Fibroblast of lung (primary cell): ENCODE data around the gene DGCR8.

Experiments used
- EZH2 ChIP-seq: IDR thresholded peaks from 2 replicates; pipeline ENCODE4 v1.5.1; 2012; ENCODE audit warnings: low read length, control low read depth, mild to moderate bottlenecking; ENCODE audit errors: missing control alignments
- TF ChIP-seq, protein P1 (sequence below), 2 donors: IDR thresholded peaks in 1 of 2; conservative IDR thresholded peaks in 1 of 2; 1 replicate in 1 of 2; 2 replicates in 1 of 2; pipeline ENCODE4 v1.5.1; 2011 to 2012; ENCODE audit warnings: low read length in 2 of 2, control low read depth in 1 of 2, inconsistent platforms in 1 of 2, low read depth in 1 of 2, mild to moderate bottlenecking in 1 of 2

DNA sequence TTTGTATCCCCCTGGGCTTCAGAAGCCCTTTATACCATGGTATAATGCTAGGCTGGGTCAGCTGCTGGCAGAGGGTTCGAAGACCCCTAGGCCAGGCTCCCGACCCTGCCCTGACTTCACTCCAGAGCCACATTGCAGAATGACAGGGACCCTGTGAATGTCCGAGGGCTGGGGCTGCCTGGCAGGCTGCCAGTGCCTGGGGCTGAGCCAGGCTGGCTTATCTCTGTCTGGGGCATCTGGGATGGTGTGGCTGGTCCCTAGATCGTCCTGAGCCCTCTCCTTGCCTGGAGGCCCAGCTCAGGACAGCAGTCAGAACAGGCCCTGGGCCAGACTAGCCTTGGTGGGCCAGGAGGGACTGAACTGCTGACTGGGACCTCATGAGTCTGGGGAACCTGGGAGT lies 55.2 kb downstream of the DGCR8 start:
- TF ChIP-seq, protein P1, sequence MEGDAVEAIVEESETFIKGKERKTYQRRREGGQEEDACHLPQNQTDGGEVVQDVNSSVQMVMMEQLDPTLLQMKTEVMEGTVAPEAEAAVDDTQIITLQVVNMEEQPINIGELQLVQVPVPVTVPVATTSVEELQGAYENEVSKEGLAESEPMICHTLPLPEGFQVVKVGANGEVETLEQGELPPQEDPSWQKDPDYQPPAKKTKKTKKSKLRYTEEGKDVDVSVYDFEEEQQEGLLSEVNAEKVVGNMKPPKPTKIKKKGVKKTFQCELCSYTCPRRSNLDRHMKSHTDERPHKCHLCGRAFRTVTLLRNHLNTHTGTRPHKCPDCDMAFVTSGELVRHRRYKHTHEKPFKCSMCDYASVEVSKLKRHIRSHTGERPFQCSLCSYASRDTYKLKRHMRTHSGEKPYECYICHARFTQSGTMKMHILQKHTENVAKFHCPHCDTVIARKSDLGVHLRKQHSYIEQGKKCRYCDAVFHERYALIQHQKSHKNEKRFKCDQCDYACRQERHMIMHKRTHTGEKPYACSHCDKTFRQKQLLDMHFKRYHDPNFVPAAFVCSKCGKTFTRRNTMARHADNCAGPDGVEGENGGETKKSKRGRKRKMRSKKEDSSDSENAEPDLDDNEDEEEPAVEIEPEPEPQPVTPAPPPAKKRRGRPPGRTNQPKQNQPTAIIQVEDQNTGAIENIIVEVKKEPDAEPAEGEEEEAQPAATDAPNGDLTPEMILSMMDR (conservative IDR thresholded peaks at IDR 0.05 in 1 of 2, IDR thresholded peaks at IDR 0.05 in 1 of 2; ENCODE audit: low read depth in 1 of 2, low read length in 2 of 2), result no peak
- TF ChIP-seq EZH2, result no peak
